Ovary (tissue), 3 donors: ENCODE results near the gene RPN1.

ENCODE experiments used
- CTCF ChIP-seq, 3 donors: fragments of 450-650 bp in 2 of 3; fragments of 200-600 bp in 1 of 3; IDR thresholded peaks; one replicate each; pipeline versions ENCODE4 v1.5.1 to v1.8.0; 2016 to 2022; ENCODE audit warnings: antibody characterized with exemption in 3 of 3, mild to moderate bottlenecking in 1 of 3
- EP300 ChIP-seq: sonication (generic); formaldehyde crosslinking; IDR thresholded peaks from one replicate; pipeline ENCODE4 v1.6.1; 2017; ENCODE audit warnings: antibody characterized with exemption
- POLR2A ChIP-seq: fragments of 450-650 bp; IDR thresholded peaks from one replicate; pipeline ENCODE4 v1.6.1; 2017; ENCODE audit warnings: antibody characterized with exemption, mild to moderate bottlenecking, moderate library complexity
- donor health status: DM: no; HTN: no; CAD: no.

GRCh38 chr3:128634075-128634611, 16.5 kb downstream of the RPN1 start:
- TF ChIP-seq CTCF (IDR thresholded peaks at IDR 0.05), result no peak
- no peak for TF ChIP-seq POLR2A
- no peak for TF ChIP-seq EP300
